ENCODE measurements around the gene CREBZF.
"Not testable (repeated sequence)": the region's sequence is repeated elsewhere in the genome, so short reads cannot be mapped to it uniquely, and the experiment has no call there.

The CREBZF gene

GRCh38 chr11:85611643-85612042 is 53.3 kb downstream of the CREBZF start:
- H3K27me3 Mint-ChIP-seq (ENCODE audit: low read depth); H3K9me3 Mint-ChIP-seq; H3K4me1 Mint-ChIP-seq (ENCODE audit: low read depth); H3K36me3 Mint-ChIP-seq (ENCODE audit: low read depth); H3K4me3 Mint-ChIP-seq; H3K27ac Mint-ChIP-seq: not testable (repeated sequence)
